Measurements from ENCODE around the gene UCK2.

Gene UCK2

GRCh38 chr1:165828669-165829329, 1.4 kb downstream of the UCK2 start:
- DNase-seq (ENCODE audit: extremely low read depth, low read depth): peak; percentile 60

GRCh38 chr1:165829888-165830287, 2.5 kb downstream of the UCK2 start:
- TF ChIP-seq CTCF (IDR thresholded peaks at IDR 0.05; ENCODE audit: low read depth, low read length): no peak
- DNase-seq (ENCODE audit: extremely low read depth, low read depth): no peak

More at GRCh38 chr1:165828669-165829329, 1.4 kb downstream of the UCK2 start:
- no peak for TF ChIP-seq CTCF (IDR thresholded peaks at IDR 0.05; ENCODE audit: low read depth, low read length)

- DNase-seq (ENCODE audit: extremely low read depth, low read depth): no peak
- no peak for TF ChIP-seq CTCF (IDR thresholded peaks at IDR 0.05; ENCODE audit: low read depth, low read length)
Observed at GRCh38 chr1:165831146-165831545, 3.7 kb downstream of the UCK2 start.

- TF ChIP-seq CTCF (IDR thresholded peaks at IDR 0.05; ENCODE audit: low read depth, low read length): no peak
- DNase-seq (ENCODE audit: extremely low read depth, low read depth): no peak
Observed at GRCh38 chr1:165832902-165833301, 5.5 kb downstream of the UCK2 start.

- no peak for DNase-seq (ENCODE audit: extremely low read depth, low read depth)
- no peak for TF ChIP-seq CTCF (IDR thresholded peaks at IDR 0.05; ENCODE audit: low read depth, low read length)
Observed at GRCh38 chr1:165833358-165833757, 5.9 kb downstream of the UCK2 start.

GRCh38 chr1:165834229-165834628, 6.8 kb downstream of the UCK2 start:
- DNase-seq (ENCODE audit: extremely low read depth, low read depth): no peak
- TF ChIP-seq CTCF (IDR thresholded peaks at IDR 0.05; ENCODE audit: low read depth, low read length): no peak

GRCh38 chr1:165834881-165835280, 7.5 kb downstream of the UCK2 start:
- TF ChIP-seq CTCF (IDR thresholded peaks at IDR 0.05; ENCODE audit: low read depth, low read length): no peak
- no peak for DNase-seq (ENCODE audit: extremely low read depth, low read depth)
